ENCODE measurements around the gene SLC5A2. TPM values are rescaled to one million over a fixed set of nuclear protein-coding genes. Genes with fewer than 3 reads are reported as not detected.

Gene SLC5A2
- total RNA-seq, 2 donors from 2014 or later: 0.55 to 0.62 TPM

DNA sequence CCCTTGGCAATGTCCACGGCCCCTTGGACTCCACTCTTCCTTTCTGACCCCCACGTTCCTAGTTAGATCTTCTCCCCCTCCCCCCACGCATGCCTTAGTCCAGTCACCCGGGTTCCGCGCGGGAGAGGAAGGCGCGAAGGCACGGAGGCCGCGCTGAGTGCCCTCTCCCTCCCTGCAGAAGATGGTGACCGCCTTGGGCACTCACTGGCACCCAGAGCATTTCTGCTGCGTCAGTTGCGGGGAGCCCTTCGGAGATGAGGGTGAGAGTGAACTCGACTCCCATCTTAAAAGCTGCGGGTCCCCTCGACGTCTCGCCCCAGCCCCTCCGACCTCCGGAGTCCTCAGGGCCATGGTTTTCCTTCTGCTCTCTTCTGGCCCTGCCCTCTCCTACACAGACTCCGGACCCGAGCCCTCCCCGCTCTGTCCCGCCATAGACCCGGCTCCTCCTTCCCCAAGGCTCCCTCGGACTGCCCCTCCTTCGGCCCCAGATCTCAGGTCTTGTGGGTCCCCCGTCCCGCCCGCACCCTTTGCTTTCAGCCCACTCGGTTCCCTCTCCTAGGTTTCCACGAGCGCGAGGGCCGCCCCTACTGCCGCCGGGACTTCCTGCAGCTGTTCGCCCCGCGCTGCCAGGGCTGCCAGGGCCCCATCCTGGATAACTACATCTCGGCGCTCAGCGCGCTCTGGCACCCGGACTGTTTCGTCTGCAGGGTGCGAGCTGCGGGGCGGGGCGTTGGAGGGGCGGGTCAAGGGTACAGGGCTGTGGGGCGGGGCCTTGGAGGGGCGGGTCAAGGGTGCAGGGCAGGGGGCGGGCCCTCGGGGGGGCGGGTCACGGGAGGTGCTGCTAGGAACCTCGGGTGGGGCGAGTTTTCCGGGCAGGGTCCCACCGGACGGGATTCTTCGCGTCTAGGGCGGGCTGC lies 6.4 kb upstream of the SLC5A2 start:
- 25% methylated on average over 52 of the region's 68 CpGs for WGBS
- TF ChIP-seq POLR2A (IDR thresholded peaks at IDR 0.05) (peak; percentile 66), POLR2AphosphoS5 (IDR thresholded peaks at IDR 0.05) (peak; percentile 40)
- TF ChIP-seq, protein P1, sequence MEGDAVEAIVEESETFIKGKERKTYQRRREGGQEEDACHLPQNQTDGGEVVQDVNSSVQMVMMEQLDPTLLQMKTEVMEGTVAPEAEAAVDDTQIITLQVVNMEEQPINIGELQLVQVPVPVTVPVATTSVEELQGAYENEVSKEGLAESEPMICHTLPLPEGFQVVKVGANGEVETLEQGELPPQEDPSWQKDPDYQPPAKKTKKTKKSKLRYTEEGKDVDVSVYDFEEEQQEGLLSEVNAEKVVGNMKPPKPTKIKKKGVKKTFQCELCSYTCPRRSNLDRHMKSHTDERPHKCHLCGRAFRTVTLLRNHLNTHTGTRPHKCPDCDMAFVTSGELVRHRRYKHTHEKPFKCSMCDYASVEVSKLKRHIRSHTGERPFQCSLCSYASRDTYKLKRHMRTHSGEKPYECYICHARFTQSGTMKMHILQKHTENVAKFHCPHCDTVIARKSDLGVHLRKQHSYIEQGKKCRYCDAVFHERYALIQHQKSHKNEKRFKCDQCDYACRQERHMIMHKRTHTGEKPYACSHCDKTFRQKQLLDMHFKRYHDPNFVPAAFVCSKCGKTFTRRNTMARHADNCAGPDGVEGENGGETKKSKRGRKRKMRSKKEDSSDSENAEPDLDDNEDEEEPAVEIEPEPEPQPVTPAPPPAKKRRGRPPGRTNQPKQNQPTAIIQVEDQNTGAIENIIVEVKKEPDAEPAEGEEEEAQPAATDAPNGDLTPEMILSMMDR (IDR thresholded peaks at IDR 0.05): no peak
- Histone ChIP-seq H3K36me3 (no peaks in the 10 kb centered on the region), H3K4me3 (peak overlapping the region; percentile 10 to 27), H3K4me1 (replicated peaks) (no peaks in the 10 kb centered on the region), H3K27me3 (replicated peaks; ENCODE audit: insufficient read depth) (no peaks in the 10 kb centered on the region), H3K9me3 (no peaks in the 10 kb centered on the region), H3K27ac (no peak overlapping the region)
- peak; percentile 59 for DNase-seq (ENCODE audit: low spot score)
- intact Hi-C loops (cut with DNase I): no loop called here

DNA sequence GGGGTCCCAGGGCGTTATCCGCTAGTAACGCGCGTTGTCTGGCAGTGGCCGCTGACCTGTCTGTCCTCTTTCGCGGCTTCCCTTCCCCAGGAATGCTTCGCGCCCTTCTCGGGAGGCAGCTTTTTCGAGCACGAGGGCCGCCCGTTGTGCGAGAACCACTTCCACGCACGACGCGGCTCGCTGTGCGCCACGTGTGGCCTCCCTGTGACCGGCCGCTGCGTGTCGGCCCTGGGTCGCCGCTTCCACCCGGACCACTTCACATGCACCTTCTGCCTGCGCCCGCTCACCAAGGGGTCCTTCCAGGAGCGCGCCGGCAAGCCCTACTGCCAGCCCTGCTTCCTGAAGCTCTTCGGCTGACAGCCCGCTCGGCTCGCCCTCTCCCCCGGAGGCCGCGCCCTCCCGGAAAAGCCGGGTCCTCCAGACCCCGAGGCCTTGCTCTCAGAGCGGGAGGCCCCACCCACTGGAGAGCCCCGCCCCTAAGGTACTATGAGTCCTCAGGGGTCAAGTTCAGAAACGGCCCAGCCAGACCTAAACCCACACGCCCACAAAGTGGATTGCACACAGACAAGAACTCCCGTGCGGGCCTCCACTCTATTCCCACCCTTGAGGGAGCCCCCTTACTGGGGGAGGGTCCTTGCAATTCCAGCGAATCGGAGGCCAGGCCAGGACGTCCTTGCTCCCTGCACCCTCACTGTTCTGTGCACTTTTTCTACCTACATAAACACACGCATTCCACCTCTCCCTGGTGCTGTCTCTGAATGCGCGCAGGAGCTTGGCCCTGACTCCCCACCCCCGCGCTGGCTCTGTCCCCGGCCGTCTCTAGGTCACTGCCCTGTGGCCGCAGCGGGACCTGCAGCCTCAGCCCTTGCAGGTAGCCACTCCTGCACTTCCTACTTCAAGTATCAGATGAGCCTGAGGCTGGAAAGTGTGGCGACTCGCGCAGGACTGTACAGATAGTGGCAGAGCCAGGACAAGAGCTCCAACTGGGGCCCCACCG lies 5.4 kb upstream of the SLC5A2 start:
- 57% methylated on average over 43 of the region's 67 CpGs for WGBS
- TF ChIP-seq, protein P1 (IDR thresholded peaks at IDR 0.05): no peak
- no peak for TF ChIP-seq POLR2AphosphoS5 (IDR thresholded peaks at IDR 0.05)
- no peak for TF ChIP-seq POLR2A (IDR thresholded peaks at IDR 0.05)
- no peak for DNase-seq (ENCODE audit: low spot score)
- peak overlapping the region in 1 of 2 donors; percentile 27 for H3K4me3 ChIP-seq
- H3K4me1 ChIP-seq (replicated peaks): no peaks in the 10 kb centered on the region
- no peak overlapping the region for H3K27ac ChIP-seq
- H3K9me3 ChIP-seq: no peaks in the 10 kb centered on the region
- intact Hi-C loops (cut with DNase I): no loop called here
- no peaks in the 10 kb centered on the region for H3K36me3 ChIP-seq
- H3K27me3 ChIP-seq (replicated peaks; ENCODE audit: insufficient read depth): no peaks in the 10 kb centered on the region

DNA sequence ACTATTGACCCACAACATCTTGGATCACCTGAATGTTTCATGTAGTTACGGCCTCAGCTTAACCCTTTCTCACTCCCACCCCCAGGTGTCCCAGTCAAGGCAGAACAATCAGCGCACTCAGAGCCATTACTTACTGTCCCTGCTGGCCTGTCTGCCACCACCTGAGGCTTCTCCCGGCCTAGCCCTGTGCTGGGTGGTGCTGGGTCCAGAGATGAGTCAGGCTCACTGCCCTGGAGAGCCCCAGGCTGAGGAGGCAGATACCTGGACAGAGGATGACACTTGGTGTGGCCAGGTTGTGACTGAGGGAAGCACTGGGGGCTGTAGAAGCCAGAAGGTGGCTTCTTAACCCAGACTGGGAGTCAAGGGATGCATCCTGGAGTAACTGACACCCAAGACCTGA lies 4.0 kb upstream of the SLC5A2 start:
- intact Hi-C loops (cut with DNase I): no loop called here
- no peak for DNase-seq (ENCODE audit: low spot score)
- Histone ChIP-seq H3K36me3 (no peaks in the 10 kb centered on the region), H3K27ac (no peak overlapping the region), H3K4me3 (no peak overlapping the region), H3K4me1 (replicated peaks) (no peaks in the 10 kb centered on the region), H3K27me3 (replicated peaks; ENCODE audit: insufficient read depth) (no peaks in the 10 kb centered on the region), H3K9me3 (no peaks in the 10 kb centered on the region)
- TF ChIP-seq POLR2A (IDR thresholded peaks at IDR 0.05) (no peak), POLR2AphosphoS5 (IDR thresholded peaks at IDR 0.05) (no peak)
- TF ChIP-seq, protein P1 (IDR thresholded peaks at IDR 0.05): no peak
- 78% methylated on average over 3 of the region's 3 CpGs for WGBS

DNA sequence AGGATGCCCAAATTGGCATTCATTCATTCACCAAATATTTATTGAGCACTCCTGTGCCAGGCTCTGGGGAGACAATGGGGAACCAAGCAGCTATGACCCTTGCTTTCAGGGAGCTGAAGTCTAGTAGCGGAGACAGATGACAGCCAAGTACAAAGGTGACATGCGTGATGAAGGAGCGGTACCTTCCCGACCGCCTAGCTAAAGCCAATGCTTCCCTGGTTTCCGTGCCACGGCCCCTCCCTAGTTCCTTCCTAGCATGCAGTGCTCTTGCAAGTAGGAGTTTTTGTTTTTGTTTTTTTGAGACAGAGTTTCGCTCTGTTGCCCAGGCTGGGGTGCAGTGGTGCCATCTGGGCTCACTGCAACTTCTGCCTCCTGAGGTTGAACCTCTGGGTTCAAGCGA lies 3.2 kb upstream of the SLC5A2 start:
- TF ChIP-seq POLR2AphosphoS5 (IDR thresholded peaks at IDR 0.05): no peak
- TF ChIP-seq, protein P1 (IDR thresholded peaks at IDR 0.05): no peak
- no peak for TF ChIP-seq POLR2A (IDR thresholded peaks at IDR 0.05)
- Histone ChIP-seq H3K27me3 (replicated peaks; ENCODE audit: insufficient read depth) (no peaks in the 10 kb centered on the region), H3K4me3 (no peak overlapping the region), H3K4me1 (replicated peaks) (no peaks in the 10 kb centered on the region), H3K27ac (no peak overlapping the region), H3K36me3 (no peaks in the 10 kb centered on the region), H3K9me3 (no peaks in the 10 kb centered on the region)
- intact Hi-C loops (cut with DNase I): no loop called here
- no peak for DNase-seq (ENCODE audit: low spot score)
- 76% methylated on average over 9 of the region's 9 CpGs for WGBS
